PC-3 (cell line): ENCODE data around the gene AMZ2.
A peak's percentile ranks its signal among the peaks of the same experiment; 100 is the strongest.

Source experiments
- CTCF ChIP-seq: fragments of 300-600 bp; sonication (generic); conservative IDR thresholded peaks from 2 replicates; pipeline ENCODE4 v1.5.1; 2017; ENCODE audit warnings: antibody characterized with exemption, low read depth, mild to moderate bottlenecking, low read length
- EZH2 ChIP-seq: fragments of 300-600 bp; sonication (generic); IDR thresholded peaks from one replicate; pipeline ENCODE4 v1.6.1; 2017; ENCODE audit warnings: antibody characterized with exemption, mild to moderate bottlenecking, low read length; ENCODE audit not compliant: unreplicated experiment
- EZH2phosphoT487 ChIP-seq: fragments of 300-600 bp; sonication (generic); IDR thresholded peaks from 2 replicates; pipeline ENCODE4 v1.6.1; 2018; ENCODE audit warnings: mild to moderate bottlenecking, antibody characterized with exemption, low read length, borderline replicate concordance

DNA sequence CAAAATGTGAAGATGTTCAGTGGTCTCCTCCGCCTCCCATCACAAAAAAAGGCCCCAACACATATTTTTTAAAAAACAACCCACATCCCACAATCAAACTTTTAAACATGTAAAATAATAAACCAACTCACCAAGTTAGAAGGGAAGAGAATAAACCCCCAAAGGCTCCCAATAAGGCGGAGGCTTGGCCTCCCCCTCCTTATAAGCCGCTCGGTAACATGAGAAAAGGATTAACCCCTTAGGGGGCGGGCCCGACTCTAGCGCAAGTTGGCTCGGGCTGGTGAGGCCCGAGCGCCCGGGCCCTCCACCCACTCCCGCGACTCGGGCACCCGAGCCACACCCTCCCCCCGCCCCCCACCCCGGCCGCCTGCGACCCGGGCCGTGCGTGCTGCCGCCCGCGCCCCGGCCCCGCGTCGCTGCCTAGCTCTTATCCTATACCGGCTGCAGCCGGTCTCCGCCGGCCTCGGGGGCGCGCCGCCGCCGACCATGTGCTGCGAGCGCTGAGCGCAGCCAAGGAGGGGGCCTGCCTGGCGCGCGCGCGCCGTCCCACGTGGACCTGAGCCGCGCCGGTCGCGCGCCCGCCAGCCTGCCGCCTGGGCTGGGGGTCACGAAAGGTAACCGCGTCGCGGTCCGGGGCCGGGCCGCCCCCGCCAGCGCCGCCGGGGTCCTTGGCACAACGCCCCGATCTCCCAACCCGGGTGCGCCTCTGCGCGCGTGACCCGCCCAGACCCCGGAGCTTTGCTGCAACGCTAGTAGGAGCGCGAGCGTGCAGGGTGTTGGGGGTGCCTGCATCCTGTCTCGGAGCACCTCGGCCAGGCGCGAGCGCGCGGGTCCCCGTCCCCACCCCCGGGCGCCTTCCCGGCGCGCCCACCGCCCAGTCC, 43.4 kb downstream of the AMZ2 start, which contains the start of the genes ARSG and SLC16A6:
- no peak for TF ChIP-seq CTCF
- peak; percentile 23; the same call in 1 of the 2 replicates for TF ChIP-seq EZH2phosphoT487
- TF ChIP-seq EZH2 = no peak
